ENCODE results near the gene PRXL2A. TPM values are rescaled to one million over a fixed set of nuclear protein-coding genes. Genes with fewer than 3 reads are reported as not detected.
A peak's percentile ranks its signal among the peaks of the same experiment; 100 is the strongest.
"Not testable (repeated sequence)": the region's sequence is repeated elsewhere in the genome, so short reads cannot be mapped to it uniquely, and the experiment has no call there.

The PRXL2A gene
- total RNA-seq, 1 donor from 2014 or later: 102 TPM

GRCh38 chr10:80409121-80409520, 770 bp downstream of the PRXL2A start:
- intact Hi-C loops (cut with DNase I): no loop called here
- ATAC-seq: no peak

GRCh38 chr10:80410122-80410521, 1.8 kb downstream of the PRXL2A start:
- ATAC-seq (peak; percentile 61), DNase-seq (ENCODE audit: missing footprints) (no peak)
- intact Hi-C loops (cut with DNase I): no loop called here

More at GRCh38 chr10:80409121-80409520, 770 bp downstream of the PRXL2A start:
- DNase-seq (ENCODE audit: missing footprints): no peak

- intact Hi-C loops (cut with DNase I): no loop called here
- ATAC-seq: no peak
- no peak for DNase-seq (ENCODE audit: missing footprints)
Measured at GRCh38 chr10:80410578-80411145, 2.3 kb downstream of the PRXL2A start.

GRCh38 chr10:80411267-80411668, 2.9 kb downstream of the PRXL2A start:
- DNase-seq (ENCODE audit: missing footprints) (peak; percentile 81), ATAC-seq (no peak)
- intact Hi-C loops (cut with DNase I): no loop called here

- DNase-seq (ENCODE audit: missing footprints): no peak
- no peak for ATAC-seq
- intact Hi-C loops (cut with DNase I): no loop called here
Measured at GRCh38 chr10:80411681-80412220, 3.4 kb downstream of the PRXL2A start.

- intact Hi-C loops (cut with DNase I): no loop called here
- ATAC-seq (no peak), DNase-seq (ENCODE audit: missing footprints) (no peak)
Measured at GRCh38 chr10:80412486-80412885, 4.1 kb downstream of the PRXL2A start.

- no peak for ATAC-seq
- intact Hi-C loops (cut with DNase I): no loop called here
- DNase-seq (ENCODE audit: missing footprints): no peak
Measured at GRCh38 chr10:80413271-80413996, 5.1 kb downstream of the PRXL2A start.

- no peak for DNase-seq (ENCODE audit: missing footprints)
- intact Hi-C loops (cut with DNase I): no loop called here
Measured at GRCh38 chr10:80414142-80414895, 6.0 kb downstream of the PRXL2A start.

GRCh38 chr10:80415734-80416478, 7.6 kb downstream of the PRXL2A start:
- intact Hi-C loops (cut with DNase I): no loop called here
- ATAC-seq (peak; percentile 20), DNase-seq (ENCODE audit: missing footprints) (no peak)

More at GRCh38 chr10:80414142-80414895, 6.0 kb downstream of the PRXL2A start:
- ATAC-seq: no peak

- intact Hi-C loops (cut with DNase I): no loop called here
- DNase-seq (ENCODE audit: missing footprints) (peak; percentile 80), ATAC-seq (peak; percentile 91)
Measured at GRCh38 chr10:80416479-80417098, 8.2 kb downstream of the PRXL2A start.

GRCh38 chr10:80417256-80417655, 8.9 kb downstream of the PRXL2A start:
- not testable (repeated sequence) for ATAC-seq

GRCh38 chr10:80421050-80421706, 12.8 kb downstream of the PRXL2A start:
- DNase-seq (ENCODE audit: missing footprints): no peak
- intact Hi-C loops (cut with DNase I): no loop called here
- no peak for ATAC-seq

More at GRCh38 chr10:80417256-80417655, 8.9 kb downstream of the PRXL2A start:
- intact Hi-C loops (cut with DNase I); DNase-seq (ENCODE audit: missing footprints): not testable (repeated sequence)

GRCh38 chr10:80421707-80422536, 13.6 kb downstream of the PRXL2A start:
- intact Hi-C loops (cut with DNase I): no loop called here
- DNase-seq (ENCODE audit: missing footprints) (no peak), ATAC-seq (no peak)

- DNase-seq (ENCODE audit: missing footprints) (no peak), ATAC-seq (no peak)
- intact Hi-C loops (cut with DNase I): no loop called here
Measured at GRCh38 chr10:80425901-80426300, 17.6 kb downstream of the PRXL2A start.

- ATAC-seq: no peak
- intact Hi-C loops (cut with DNase I): no loop called here
Measured at GRCh38 chr10:80427541-80427940, 19.2 kb downstream of the PRXL2A start.

GRCh38 chr10:80429521-80429973, 21.2 kb downstream of the PRXL2A start:
- intact Hi-C loops (cut with DNase I): no loop called here
- DNase-seq (ENCODE audit: missing footprints): no peak
- no peak for ATAC-seq

More at GRCh38 chr10:80427541-80427940, 19.2 kb downstream of the PRXL2A start:
- no peak for DNase-seq (ENCODE audit: missing footprints)

GRCh38 chr10:80433134-80433533, 24.8 kb downstream of the PRXL2A start:
- intact Hi-C loops (cut with DNase I): no loop called here
- no peak for ATAC-seq

More at GRCh38 chr10:80433134-80433533, 24.8 kb downstream of the PRXL2A start:
- no peak for DNase-seq (ENCODE audit: missing footprints)

Measured in Right ventricle myocardium inferior (tissue), 1 donor.